Lung (tissue), 12 donors: ENCODE results near the gene TTC7B. TPM values are rescaled to one million over a fixed set of nuclear protein-coding genes. Genes with fewer than 3 reads are reported as not detected.

ENCODE experiments used
- ATAC-seq: fragments of 200-7000 bp; cut with Tn5 transposase; one replicate; pipeline ENCODE4 v1.9.1; 2020; ENCODE audit warnings: moderate number of reproducible peaks; ENCODE audit not compliant: insufficient read depth, low FRiP score
- DNase-seq, 3 donors: peaks; one replicate each; pipeline ENCODE4 v3.0.0-alpha.2; 2013 to 2017
- H3K27ac ChIP-seq, 2 donors: one replicate each; pipeline ENCODE4 v1.5.1; 2013; ENCODE audit warnings: mild to moderate bottlenecking in 2 of 2, moderate library complexity in 2 of 2, control low read depth in 1 of 2, inconsistent platforms in 1 of 2, low read depth in 1 of 2, low read length in 1 of 2
- H3K27me3 ChIP-seq, 3 donors: one replicate each; pipeline ENCODE4 v1.5.1; 2013; ENCODE audit warnings: low read length in 2 of 3; ENCODE audit not compliant: control insufficient read depth in 3 of 3, insufficient read depth in 3 of 3
- H3K36me3 ChIP-seq, 4 donors: one replicate each; pipeline ENCODE4 v1.5.1; 2013; ENCODE audit warnings: low read length in 4 of 4, mild to moderate bottlenecking in 1 of 4, moderate library complexity in 1 of 4; ENCODE audit not compliant: control insufficient read depth in 4 of 4, insufficient read depth in 4 of 4
- H3K4me1 ChIP-seq, 5 donors: one replicate each; pipeline ENCODE4 v1.5.1; 2013; ENCODE audit warnings: low read length in 5 of 5, mild to moderate bottlenecking in 2 of 5, moderate library complexity in 1 of 5; ENCODE audit not compliant: control insufficient read depth in 5 of 5, insufficient read depth in 5 of 5
- H3K4me3 ChIP-seq: one replicate; pipeline ENCODE4 v1.5.1; 2013; ENCODE audit warnings: mild to moderate bottlenecking, control low read depth, moderate library complexity
- H3K9ac ChIP-seq, 2 donors: one replicate each; pipeline ENCODE4 v1.5.1; 2013; ENCODE audit warnings: low read length in 2 of 2, control low read depth in 1 of 2; ENCODE audit not compliant: insufficient read depth in 1 of 2
- H3K9me3 ChIP-seq, 4 donors: one replicate each; pipeline ENCODE4 v1.5.1; 2013; ENCODE audit warnings: low read length in 3 of 4, mild to moderate bottlenecking in 1 of 4, moderate library complexity in 1 of 4; ENCODE audit not compliant: control insufficient read depth in 4 of 4, insufficient read depth in 3 of 4
- CTCF ChIP-seq: IDR thresholded peaks from 2 replicates; pipeline ENCODE4 v1.5.1; 2012; ENCODE audit warnings: mild to moderate bottlenecking; ENCODE audit errors: control extremely low read depth, extremely low read depth
- WGBS, 2 donors: extraction: QIAGEN DNeasy Blood & Tissue Kit; methylation state at CpG; one replicate each; pipeline ENCODE4 v1.1.7; 2013; 5-methylcytosine and 5-hydroxymethylcytosine counted together
- polyA plus RNA-seq, 2 donors: library from polyadenylated mRNA; stranded (reverse); fragments of 200-250 nt; gene quantifications; one replicate each; pipeline ENCODE4 v1.2.1, GENCODE V29; 2013
- total RNA-seq, 2 donors: library from RNA; depleted of rRNA in 1 of 2; stranded (reverse); fragments of >200 nt in 1 of 2; gene quantifications; one replicate each; pipeline ENCODE4 v1.2.1, GENCODE V29; 2014 to 2021
- donor health status: control.
- donor health status: control.
- donor health status: Bipolar disorder and iron deficiency.
- donor health status: healthy.
- donor health status: DM: yes; HTN: yes; CAD: no.

Gene TTC7B
- total and polyA plus RNA-seq, 4 donors: 11.0 to 39.6 (median 23.0) TPM

GRCh38 chr14:90521930-90522483, 294.2 kb downstream of the TTC7B start:
- no peak for TF ChIP-seq CTCF
- no peak for ATAC-seq
- peak overlapping the region in 1 of 2 donors; percentile 8 for H3K27ac ChIP-seq

GRCh38 chr14:90521084-90521929, 294.9 kb downstream of the TTC7B start:
- DNase-seq (peak; percentile 82 to 88 (median 87)), ATAC-seq (no peak)
- Histone ChIP-seq H3K9ac (peak overlapping the region in 1 of 2 donors; percentile 34), H3K4me1 (peaks cover 3 to 67% (median 40%) of the 10 kb centered on the region in 5 donors), H3K4me3 (no peak overlapping the region), H3K9me3 (no peaks in the 10 kb centered on the region), H3K36me3 (no peaks in the 10 kb centered on the region), H3K27ac (no peak overlapping the region), H3K27me3 (no peaks in the 10 kb centered on the region)
- no peak for TF ChIP-seq CTCF
- 65 to 83% methylated on average over 16 of the region's 16 CpGs for WGBS, 2 donors

More at GRCh38 chr14:90521930-90522483, 294.2 kb downstream of the TTC7B start:
- peak overlapping the region in 1 of 2 donors; percentile 34 for H3K9ac ChIP-seq
- H3K4me1 ChIP-seq: peaks cover 3 to 60% (median 40%) of the 10 kb centered on the region in 5 donors
- H3K9me3 ChIP-seq: peaks cover 0 to 1% (median 0%) of the 10 kb centered on the region in 4 donors
- H3K36me3 ChIP-seq: no peaks in the 10 kb centered on the region
- no peaks in the 10 kb centered on the region for H3K27me3 ChIP-seq
- WGBS, 2 donors: 91 to 95% methylated on average over 18 of the region's 18 CpGs
- no peak for DNase-seq
- no peak overlapping the region for H3K4me3 ChIP-seq

- Histone ChIP-seq H3K9ac (no peak overlapping the region), H3K9me3 (no peaks in the 10 kb centered on the region), H3K27me3 (no peaks in the 10 kb centered on the region), H3K36me3 (no peaks in the 10 kb centered on the region), H3K4me3 (no peak overlapping the region), H3K4me1 (peaks cover 3 to 74% (median 44%) of the 10 kb centered on the region in 5 donors), H3K27ac (no peak overlapping the region)
- 92 to 94% methylated on average over 5 of the region's 5 CpGs for WGBS, 2 donors
- TF ChIP-seq CTCF: no peak
- ATAC-seq: no peak
- peak in 1 of 3 donors; percentile 51 for DNase-seq
Observed at GRCh38 chr14:90520326-90520725, 295.9 kb downstream of the TTC7B start.
